ENCODE data around the gene RANBP1.
"Not testable (repeated sequence)": the region's sequence is repeated elsewhere in the genome, so short reads cannot be mapped to it uniquely, and the experiment has no call there.

Gene RANBP1

GRCh38 chr22:20149257-20150250 is 33.6 kb downstream of the RANBP1 start:
- in situ Hi-C loops (cut with MboI; ENCODE audit: low sequenced_read_pairs) = no loop called here

GRCh38 chr22:20150381-20151275 is 34.7 kb downstream of the RANBP1 start, which contains the start of gene CCDC188:
Gene CCDC188 (minus strand): TSS chr22:20151055. CDS start chr22:20150986, 69 bp downstream.
- in situ Hi-C loops (cut with MboI; ENCODE audit: low sequenced_read_pairs) = no loop called here

- in situ Hi-C loops (cut with MboI; ENCODE audit: low sequenced_read_pairs) = no loop called here
These were observed 35.3 kb downstream of the RANBP1 start for GRCh38 chr22:20151276-20151588.

- in situ Hi-C loops (cut with MboI; ENCODE audit: low sequenced_read_pairs) = no loop called here
These were observed 36.6 kb downstream of the RANBP1 start for GRCh38 chr22:20152464-20152890.

- in situ Hi-C loops (cut with MboI; ENCODE audit: low sequenced_read_pairs) = no loop called here
These were observed 38.0 kb downstream of the RANBP1 start for GRCh38 chr22:20153945-20154344.

- in situ Hi-C loops (cut with MboI; ENCODE audit: low sequenced_read_pairs) = no loop called here
These were observed 38.8 kb downstream of the RANBP1 start for GRCh38 chr22:20154602-20155187.

- in situ Hi-C loops (cut with MboI; ENCODE audit: low sequenced_read_pairs) = no loop called here
These were observed 39.6 kb downstream of the RANBP1 start for GRCh38 chr22:20155330-20156041.

- in situ Hi-C loops (cut with MboI; ENCODE audit: low sequenced_read_pairs) = no loop called here
These were observed 40.1 kb downstream of the RANBP1 start for GRCh38 chr22:20156042-20156389.

- in situ Hi-C loops (cut with MboI; ENCODE audit: low sequenced_read_pairs) = no loop called here
These were observed 40.9 kb downstream of the RANBP1 start for GRCh38 chr22:20156611-20157429.

- in situ Hi-C loops (cut with MboI; ENCODE audit: low sequenced_read_pairs) = no loop called here
These were observed 41.7 kb downstream of the RANBP1 start for GRCh38 chr22:20157430-20158183.

- in situ Hi-C loops (cut with MboI; ENCODE audit: low sequenced_read_pairs) = no loop called here
These were observed 42.6 kb downstream of the RANBP1 start for GRCh38 chr22:20158391-20159036.

- in situ Hi-C loops (cut with MboI; ENCODE audit: low sequenced_read_pairs) = no loop called here
These were observed 43.2 kb downstream of the RANBP1 start for GRCh38 chr22:20159076-20159475.

- in situ Hi-C loops (cut with MboI; ENCODE audit: low sequenced_read_pairs) = not testable (repeated sequence)
These were observed 43.6 kb downstream of the RANBP1 start for GRCh38 chr22:20159531-20159930.

GRCh38 chr22:20160041-20160440 is 44.1 kb downstream of the RANBP1 start:
- in situ Hi-C loops (cut with MboI; ENCODE audit: low sequenced_read_pairs) = no loop called here

GRCh38 chr22:20164863-20165262 is 49.0 kb downstream of the RANBP1 start:
- in situ Hi-C loops (cut with MboI; ENCODE audit: low sequenced_read_pairs) = no loop called here

- in situ Hi-C loops (cut with MboI; ENCODE audit: low sequenced_read_pairs) = no loop called here
These were observed 49.5 kb downstream of the RANBP1 start for GRCh38 chr22:20165421-20165820.

- in situ Hi-C loops (cut with MboI; ENCODE audit: low sequenced_read_pairs) = no loop called here
These were observed 50.0 kb downstream of the RANBP1 start for GRCh38 chr22:20165913-20166312.

- in situ Hi-C loops (cut with MboI; ENCODE audit: low sequenced_read_pairs) = no loop called here
These were observed 50.8 kb downstream of the RANBP1 start for GRCh38 chr22:20166703-20167102.

Data from hTERT RPE-1 (cell line).